Measurements from ENCODE around the gene C10orf143. TPM values are rescaled to one million over a fixed set of nuclear protein-coding genes. Genes with fewer than 3 reads are reported as not detected.
"Not testable (repeated sequence)": the region's sequence is repeated elsewhere in the genome, so short reads cannot be mapped to it uniquely, and the experiment has no call there.

Gene C10orf143
- total RNA-seq, 1 donor from 2014 or later: 1.1 TPM

DNA sequence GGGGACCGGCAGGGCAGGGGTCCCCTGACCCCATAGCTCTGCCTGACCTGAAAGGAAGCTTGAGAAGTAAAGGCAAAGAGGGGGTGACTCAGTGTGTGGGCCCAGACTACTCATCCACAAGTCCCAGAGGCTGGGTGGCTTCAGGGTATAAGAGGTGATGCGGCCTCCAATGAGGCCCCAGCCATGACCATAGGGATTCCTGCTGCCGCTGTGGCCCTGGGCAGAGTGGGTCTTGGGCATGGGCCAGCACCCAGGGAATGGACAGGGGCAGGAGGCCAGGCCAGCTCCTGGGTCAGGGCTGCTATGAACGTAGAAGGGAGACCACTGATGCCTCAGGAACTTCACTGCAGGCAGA lies 82.2 kb downstream of the C10orf143 start:
- DNase-seq: no peak

DNA sequence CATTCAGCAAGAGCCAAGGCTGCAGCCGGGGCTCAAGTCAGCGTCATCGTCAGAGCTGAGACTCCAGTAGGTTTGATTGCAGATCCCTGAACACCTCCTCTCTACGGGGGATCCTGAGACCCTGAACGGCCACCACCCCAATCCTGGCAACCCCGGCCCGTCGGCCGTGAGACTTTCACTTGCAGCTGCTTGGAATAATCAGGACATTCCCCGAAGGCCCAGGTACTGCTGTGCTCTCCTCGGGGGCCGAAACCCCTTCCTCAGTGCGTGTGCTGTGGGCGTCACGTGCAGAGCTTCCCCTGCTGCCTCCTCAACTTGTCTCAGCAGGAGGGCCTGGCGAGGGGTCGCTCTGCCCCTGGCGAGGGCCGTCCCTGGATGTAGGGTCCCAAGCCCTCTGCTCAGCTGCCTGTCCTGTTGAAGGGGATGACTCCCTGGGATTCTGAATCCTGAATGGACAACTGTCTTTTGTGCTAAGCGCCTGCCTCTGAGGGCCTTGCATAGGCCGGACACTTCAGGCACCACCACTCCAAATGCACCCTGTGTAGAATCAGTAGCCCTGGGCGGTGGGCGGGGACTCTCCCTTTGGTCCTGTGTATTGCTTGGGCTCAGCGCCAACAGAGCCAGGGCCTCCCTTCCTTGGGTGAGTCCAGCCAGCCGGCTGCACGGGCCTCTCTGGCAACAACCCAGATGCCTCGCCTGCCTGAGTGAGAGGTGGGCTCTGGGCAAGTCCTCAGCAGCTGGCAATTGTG lies 82.7 kb downstream of the C10orf143 start:
- no peak for DNase-seq

DNA sequence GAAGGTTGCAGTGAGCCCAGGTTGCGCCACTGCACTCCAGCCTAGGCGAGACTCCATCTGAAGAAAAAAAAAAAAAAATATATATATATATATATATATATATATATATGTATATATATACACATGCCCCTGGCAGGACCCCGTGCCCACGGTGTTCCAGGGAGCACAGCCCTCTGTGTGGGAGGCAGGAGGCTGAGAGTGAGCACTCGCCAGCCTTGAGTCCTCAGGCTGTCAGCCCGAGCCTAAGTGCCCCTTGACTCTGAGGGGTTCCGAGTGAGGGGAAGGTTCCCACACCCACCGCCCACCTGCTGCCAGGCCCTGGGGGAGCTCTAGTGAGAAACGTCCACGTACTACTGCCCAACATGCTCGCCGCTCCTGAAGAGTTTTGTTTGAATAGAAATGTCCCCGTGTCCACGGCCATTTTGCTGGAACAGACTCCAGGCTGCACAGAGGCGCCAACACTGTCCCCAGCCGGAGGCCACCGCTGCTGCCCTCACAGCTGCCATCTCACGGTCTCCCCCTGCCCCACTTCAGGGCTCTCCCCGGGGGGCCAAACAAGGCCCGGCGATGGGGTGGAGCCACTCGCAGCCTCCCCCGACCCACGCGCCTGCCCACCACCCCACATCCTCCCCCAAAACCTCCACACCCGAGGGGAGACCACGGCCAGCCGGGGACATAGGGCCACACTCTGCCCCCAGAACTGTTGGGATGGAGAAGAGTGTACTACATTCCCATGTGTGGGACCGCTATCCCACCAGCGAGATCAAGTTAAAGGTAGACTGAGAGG lies 83.8 kb downstream of the C10orf143 start:
- DNase-seq: no peak

DNA sequence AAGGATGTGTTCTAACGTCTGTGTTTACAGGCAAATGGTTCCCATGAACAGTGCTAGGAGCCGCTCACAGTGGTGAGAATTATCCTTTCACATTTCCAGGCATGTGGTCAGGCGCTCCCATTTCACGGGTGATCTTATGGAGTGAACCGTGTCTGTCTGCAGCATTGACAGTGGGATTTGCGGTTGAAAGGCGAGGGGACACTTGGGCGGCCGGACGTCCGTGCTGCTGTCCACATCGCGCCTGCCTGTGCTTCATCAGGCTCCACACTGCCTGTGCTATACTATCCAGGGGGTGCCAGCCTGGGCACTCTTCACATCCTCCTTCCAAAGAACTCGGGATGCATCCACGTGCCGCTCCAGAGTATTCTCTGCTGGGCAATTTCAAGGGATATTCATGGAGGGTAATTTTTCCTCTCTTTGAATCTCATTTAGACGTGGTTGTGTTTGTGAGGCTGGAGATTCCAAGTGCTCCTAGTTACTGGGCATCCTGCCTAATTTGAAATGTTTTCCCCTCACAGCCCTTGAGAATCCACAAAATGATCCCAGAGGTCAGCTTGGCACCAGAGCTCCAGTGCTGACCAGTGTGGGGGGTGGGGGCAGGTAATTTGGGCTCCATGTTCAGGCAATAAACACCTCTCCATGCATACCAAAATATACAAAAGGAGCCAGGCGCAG lies 84.7 kb downstream of the C10orf143 start:
- no peak for DNase-seq

DNA sequence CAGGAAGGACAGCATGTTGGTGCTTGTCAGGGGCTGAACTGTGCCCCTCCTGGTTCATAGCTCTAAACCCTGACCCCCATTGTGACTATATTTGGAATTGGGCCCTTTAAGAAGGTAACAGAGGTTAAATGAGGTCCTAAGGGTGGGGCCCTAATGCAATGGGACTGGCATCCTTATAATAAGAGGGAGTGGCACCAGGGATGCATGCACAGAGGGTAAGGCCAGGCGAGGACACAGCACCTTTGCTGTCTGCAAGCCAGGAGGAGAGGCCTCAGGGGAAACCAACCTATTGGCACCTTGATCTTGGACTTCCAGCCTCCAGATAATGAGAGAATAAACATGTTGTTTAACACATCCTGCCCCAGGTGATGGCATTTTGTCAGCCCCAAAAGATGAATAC lies 85.3 kb downstream of the C10orf143 start:
- no peak for DNase-seq

DNA sequence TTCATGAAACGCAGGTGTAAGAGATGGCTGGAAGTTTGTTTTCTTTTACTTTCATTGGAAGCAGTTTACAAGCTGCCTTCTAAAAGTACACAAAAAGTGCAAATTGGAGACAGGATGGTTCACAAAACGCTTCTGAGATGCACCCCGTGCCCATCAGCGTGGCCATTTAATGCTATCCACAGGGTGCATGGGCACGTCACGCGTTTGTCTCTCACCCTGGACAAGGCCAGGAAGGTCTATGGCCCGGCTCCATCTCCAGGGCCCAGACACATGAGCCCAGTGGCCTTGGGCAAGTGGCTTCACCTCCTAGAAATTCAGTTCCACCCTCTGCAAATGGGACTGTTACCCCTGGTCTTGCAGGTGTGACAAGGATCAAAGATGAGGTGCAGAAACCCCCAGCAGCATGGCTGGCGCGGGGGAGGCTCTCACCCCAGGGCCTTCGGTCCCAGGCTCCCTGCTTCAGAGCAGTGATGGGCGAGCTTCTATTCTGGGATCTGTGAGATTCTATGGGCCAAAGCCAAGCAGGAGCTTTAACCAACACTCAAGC lies 85.8 kb downstream of the C10orf143 start:
- DNase-seq: no peak

DNA sequence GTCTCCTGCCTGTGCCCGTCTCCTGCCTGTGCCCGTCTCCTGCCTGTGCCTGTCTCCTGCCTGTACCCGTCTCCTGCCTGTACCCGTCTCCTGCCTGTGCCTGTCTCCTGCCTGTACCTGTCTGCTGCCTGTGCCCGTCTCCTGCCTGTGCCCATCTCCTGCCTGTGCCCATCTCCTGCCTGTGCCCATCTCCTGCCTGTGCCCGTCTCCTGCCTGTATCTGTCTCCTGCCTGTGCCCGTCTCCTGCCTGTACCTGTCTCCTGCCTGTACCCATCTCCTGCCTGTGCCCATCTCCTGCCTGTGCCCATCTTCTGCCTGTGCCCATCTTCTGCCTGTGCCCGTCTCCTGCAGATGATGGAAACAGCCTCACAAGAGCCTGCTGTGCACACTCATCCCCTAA lies 86.3 kb downstream of the C10orf143 start:
- DNase-seq: not testable (repeated sequence)

DNA sequence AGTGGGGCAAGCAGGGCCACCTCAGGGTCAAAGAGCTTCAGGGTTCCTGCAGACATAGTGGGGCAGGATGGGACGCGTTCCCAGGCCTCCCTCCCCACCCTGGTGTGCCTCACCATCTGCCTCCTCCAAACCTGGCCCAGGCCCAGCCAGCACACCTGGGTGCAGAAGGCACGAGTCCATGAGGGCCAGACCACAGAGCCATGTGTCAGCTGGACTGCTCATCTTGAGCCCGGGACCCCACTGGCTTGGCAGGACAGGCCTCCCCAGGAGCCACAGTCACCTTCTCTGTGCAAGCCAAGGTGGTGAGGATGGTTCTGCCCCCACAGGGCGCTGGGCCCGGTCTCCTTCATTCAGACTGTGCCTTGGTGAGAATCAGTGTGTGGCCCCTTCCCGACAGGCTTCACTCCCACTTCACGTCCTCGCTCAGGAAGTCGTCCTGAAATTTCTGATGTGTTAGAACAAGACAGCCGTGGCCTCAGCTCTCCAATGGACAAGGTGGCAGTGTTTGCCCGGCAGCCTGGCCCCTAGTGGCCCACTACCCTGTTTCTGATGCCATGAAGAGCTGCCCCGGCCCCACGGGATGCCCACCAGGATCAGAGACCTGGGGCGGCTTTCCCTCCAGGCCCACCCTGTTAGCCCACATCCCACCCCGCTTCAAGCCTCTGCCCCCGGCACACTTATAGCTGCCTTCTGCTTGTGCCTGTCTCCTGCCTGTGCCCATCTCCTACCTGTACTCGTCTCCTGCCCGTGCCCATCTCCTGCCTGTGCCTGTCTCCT lies 87.0 kb downstream of the C10orf143 start:
- DNase-seq: no peak

DNA sequence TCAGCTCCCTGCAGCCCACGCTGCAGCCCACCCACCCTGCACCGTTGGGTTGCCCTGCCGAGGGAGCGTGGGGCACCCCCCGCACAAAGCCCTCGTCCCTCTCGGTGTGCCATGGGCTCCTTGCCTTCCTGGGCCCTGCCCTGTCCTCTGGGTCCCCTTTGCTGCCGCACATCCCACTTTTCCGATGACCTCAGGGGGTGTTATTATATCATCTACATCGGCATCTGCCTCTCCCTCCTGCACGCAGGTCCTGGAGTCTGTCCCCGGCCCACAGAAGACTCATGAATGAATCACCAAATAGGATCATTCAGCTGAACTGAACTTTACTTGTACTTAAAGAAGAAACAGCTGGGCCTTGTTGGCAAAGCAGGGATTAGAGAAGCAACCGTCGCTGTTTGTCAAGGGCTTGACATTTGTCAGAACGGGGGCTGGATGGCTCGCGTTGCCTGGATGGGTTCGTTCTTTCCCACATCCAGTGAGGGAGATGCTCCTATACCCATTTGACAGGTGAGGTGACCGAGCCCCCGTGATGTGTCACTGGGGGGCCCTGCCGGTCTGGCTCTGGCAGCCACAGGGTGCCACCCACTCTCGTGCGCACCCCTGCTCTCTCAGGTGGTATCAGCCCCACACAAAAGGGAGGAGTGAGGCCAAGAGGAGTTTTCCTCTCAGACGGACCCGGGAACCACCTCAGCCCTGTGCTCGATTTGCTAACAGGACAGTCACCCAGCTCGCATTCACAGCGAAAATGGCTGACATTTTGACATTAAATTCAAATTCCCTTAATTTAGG lies 87.9 kb downstream of the C10orf143 start:
- no peak for DNase-seq

DNA sequence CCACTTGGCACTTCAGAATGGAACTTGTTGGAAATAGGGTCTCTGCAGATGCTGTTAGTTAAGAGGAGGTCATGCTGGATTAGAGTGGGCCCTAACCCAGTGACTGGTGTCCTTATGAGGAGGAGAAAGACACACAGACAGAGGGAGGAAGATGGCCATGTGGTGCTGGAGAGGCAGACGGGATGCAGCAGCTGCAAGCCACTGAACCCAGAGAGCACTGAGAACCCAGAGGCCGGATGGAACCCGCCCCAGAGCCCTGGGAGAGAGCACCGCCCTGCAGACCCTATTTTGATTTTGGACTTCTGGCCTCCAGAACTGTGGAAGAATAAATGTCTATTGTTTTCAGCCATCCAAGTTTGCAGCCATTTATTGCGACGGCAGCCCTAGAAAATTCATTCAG lies 88.5 kb downstream of the C10orf143 start:
- DNase-seq: no peak

DNA sequence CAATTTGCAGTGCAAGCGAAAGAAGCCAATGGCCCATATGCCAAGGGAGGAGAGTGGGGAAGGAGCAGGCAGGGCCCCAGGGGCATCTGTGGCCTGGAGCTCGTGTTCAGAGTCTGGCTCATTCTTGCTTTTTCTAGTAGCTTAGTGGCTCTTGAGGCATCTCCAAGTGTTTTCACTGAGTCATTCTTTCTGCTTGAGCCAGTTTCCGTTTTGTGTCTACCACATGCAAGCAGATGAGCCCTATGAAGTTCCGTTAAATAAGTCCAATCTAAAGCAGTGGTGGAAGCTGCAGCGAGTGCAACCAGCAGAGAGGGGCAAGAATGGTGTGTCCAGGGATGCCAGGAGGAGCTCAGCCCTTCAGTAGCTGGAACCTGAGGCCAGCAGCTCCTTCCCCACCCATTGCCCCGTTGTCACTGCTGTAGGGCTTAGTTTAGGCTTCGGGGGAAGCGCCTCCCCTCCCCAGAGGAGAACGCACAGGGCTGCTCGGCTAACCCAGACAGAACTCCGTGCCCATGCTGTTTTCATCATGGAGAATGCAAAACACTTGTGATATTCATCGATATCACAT lies 89.2 kb downstream of the C10orf143 start:
- no peak for DNase-seq

DNA sequence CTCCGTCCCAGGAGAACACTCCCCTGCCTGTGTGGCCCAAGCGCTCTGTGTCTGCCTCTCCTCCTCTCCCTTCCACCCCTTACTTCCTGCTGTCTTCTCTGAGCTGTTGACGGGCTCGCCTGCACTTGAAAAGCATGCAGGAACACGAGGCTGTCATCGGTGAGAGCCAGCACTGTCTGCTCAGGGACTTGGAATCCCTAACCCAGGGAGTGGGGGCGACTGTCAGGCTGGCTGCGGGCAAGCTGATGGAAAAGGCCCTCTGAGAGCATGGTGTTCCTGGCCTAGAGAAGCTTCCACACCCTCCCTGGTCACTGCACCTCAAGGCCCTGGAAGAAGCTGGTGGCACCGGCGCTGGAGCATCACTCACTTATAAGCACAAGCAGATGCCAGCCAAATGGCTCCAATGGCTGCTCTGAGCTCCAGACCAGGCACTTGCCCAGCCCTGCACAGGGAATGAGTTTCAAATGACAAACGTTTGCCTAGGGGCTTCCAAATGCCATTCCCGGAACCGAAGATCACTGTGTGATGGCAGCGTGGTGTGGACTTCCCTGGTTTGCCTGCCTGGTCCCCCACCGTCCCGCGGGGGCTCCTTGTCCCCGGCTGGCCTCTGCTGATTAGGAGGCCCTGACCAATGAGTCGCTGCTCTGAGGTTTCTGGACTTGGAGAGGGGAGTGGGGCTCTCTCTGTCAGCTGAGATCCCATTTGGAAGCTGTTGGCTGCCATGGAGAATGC lies 89.8 kb downstream of the C10orf143 start:
- no peak for DNase-seq

DNA sequence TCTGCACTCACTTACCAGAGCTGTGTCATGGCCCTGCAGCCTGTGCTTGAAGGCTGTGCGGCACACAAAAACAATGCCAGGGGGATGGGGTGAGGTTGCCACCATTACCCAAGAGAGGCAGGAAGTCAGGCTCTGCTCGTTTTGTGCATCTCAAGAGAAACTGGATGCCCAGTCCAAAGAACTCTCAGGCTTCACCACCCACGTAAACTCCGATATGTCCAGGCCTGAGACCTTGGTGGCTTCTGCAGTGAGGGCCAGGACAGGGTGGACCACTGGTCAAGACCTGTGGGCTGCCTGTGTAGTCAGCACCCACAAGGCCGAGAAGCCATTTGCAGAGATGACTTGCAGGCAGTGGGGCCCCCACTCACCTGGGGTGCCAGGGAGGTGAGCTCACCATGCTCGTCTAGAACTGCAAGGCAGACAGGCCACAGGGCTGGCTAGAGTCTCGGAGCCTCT lies 91.9 kb downstream of the C10orf143 start:
- no peak for DNase-seq

DNA sequence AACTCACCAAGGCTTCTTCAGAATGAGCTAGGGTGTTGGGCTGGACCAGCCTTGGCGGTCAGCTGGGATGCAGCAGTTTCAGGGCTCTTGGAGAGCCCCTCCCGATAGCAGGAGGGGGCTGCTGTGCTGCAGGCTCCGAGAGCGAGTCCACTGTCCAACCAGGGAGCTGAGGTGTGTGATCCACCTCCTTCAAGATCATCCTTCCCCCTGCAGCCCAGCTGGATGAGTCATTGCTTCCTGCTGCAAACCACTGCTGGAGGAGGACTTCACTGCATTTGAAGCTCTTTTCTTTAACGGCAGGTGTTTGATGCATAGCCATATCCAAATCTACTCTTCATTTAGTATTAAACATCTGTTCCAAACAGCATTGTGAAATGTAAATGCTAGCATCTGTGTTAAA lies 92.4 kb downstream of the C10orf143 start:
- no peak for DNase-seq

DNA sequence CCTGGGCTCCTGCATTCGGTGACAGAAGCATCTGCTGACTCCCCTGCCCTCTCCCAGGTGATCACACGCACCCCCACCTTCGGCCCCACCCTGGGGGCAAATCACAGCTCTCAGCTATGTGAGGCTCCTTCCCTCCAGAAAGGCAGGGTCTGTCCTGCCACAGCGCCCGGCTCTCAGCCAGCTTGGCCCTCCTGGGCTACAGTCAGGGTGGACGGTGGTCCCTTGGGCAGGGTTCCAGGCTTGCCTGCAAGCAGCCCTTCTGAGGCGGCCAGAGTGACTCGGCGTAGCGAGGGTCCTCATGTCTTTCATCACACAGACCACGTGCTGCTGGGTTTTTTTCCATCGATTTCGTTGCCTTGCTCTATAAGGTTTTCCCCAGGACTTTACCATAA lies 93.0 kb downstream of the C10orf143 start:
- DNase-seq: no peak

DNA sequence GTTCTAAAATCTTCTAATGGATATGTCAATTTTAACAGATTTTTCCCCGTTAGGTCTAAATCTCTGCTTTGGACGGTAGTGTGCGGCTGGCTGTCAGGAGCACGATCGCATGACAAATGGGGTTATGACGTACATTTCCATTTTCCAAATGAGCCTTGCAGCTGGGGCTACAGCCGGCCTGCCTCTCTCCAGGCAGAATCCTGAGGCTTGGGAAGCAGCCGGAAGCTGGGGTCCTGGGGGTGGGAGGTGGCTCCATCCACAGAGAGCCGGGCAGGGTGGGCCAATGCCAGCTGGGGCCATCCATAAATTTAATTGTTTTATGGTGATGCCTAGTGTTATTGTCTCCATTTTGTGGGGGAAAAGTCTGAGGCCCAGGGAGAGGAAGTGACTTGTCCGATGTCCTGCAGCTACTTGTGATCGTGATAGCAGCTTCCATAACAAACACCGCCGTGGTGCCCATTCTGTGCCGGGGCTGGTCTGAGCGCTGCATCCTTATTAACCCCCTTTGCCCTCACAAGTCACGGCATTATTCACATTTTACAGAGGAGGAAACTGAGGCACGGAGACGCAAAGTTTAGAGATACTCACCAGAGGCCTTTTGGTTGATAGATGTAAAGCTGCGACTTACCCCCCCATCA lies 93.5 kb downstream of the C10orf143 start:
- DNase-seq: no peak

DNA sequence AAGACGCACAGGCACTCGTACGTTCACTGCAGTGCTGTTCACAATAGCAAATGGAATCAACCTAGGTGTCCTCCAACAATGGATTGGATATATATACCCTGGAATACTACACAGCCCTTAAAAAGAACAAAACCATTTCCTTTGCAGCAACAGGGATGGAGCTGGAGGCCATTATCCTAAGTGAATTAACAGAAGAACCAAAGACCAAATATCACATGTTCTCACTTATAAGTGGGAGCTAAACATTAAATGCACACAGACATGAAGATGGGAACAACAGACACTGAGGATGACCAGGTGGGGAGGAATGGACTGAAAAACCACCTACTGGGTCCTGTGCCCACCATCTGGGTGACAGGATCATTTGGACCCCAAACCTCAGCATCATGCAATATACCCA lies 94.5 kb downstream of the C10orf143 start:
- no peak for DNase-seq

DNA sequence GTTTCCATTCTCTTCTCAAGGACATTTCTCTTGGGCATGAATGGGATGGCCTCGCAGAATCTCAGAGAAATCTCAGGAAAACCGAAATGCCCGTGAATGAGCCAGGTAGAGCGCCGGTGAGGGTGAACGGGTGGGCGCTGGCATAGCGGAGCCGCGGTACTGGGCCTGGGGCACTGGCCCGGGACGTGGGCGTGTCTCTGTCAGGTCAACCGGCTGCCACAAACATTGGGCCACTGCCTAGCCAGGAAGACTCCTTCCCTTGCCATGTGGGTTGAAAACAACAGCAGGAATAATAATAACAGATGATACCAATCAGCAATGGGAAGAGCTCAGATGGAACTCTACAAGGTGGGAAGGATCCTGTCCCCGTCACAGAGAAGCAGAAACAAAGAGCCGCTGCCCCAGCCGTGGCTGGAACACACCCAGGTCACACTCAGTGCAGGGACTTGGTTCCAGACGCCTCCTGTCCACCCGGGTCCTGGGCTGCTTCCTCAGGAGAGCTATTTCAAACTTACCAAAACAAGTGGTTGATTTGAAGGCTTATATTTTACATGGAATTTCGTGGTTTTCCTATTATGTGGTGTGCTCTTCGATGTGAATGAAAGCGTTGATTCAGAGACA lies 95.4 kb downstream of the C10orf143 start:
- DNase-seq: no peak

All from occipital lobe (tissue), 2 donors.